ENCODE results near the gene LY6G6C. TPM values are rescaled to one million over a fixed set of nuclear protein-coding genes. Genes with fewer than 3 reads are reported as not detected.

Gene LY6G6C
- total RNA-seq, 1 experiment from 2014 or later: not detected

- no peak for DNase-seq
- Histone ChIP-seq H3K36me3 (no peaks in the 10 kb centered on the region), H3K4me3 (peak overlapping the region; percentile 91), H3K9me3 (no peaks in the 10 kb centered on the region), H3K27me3 (no peaks in the 10 kb centered on the region)
Observed at GRCh38 chr6:31701666-31702404, 19.7 kb downstream of the LY6G6C start.

- Histone ChIP-seq H3K27me3 (no peaks in the 10 kb centered on the region), H3K36me3 (no peaks in the 10 kb centered on the region), H3K4me3 (no peak overlapping the region), H3K9me3 (no peaks in the 10 kb centered on the region)
- DNase-seq: no peak
Observed at GRCh38 chr6:31700740-31701401, 20.7 kb downstream of the LY6G6C start.

- H3K27me3 ChIP-seq: no peaks in the 10 kb centered on the region
- peak; percentile 9 for DNase-seq
- no peaks in the 10 kb centered on the region for H3K36me3 ChIP-seq
- no peak overlapping the region for H3K4me3 ChIP-seq
- H3K9me3 ChIP-seq: no peaks in the 10 kb centered on the region
Observed at GRCh38 chr6:31697555-31697954, 24.0 kb downstream of the LY6G6C start.

- H3K27me3 ChIP-seq: no peaks in the 10 kb centered on the region
- no peaks in the 10 kb centered on the region for H3K36me3 ChIP-seq
- H3K9me3 ChIP-seq: no peaks in the 10 kb centered on the region
- no peak overlapping the region for H3K4me3 ChIP-seq
- DNase-seq: no peak
Observed at GRCh38 chr6:31693535-31693934, 28.0 kb downstream of the LY6G6C start.

- H3K4me3 ChIP-seq: no peak overlapping the region
- DNase-seq: no peak
- H3K9me3 ChIP-seq: no peaks in the 10 kb centered on the region
- H3K36me3 ChIP-seq: no peaks in the 10 kb centered on the region
- H3K27me3 ChIP-seq: no peaks in the 10 kb centered on the region
Observed at GRCh38 chr6:31692886-31693285, 28.7 kb downstream of the LY6G6C start.

- H3K36me3 ChIP-seq: no peaks in the 10 kb centered on the region
- no peak for DNase-seq
- H3K4me3 ChIP-seq: no peak overlapping the region
- H3K9me3 ChIP-seq: no peaks in the 10 kb centered on the region
- H3K27me3 ChIP-seq: no peaks in the 10 kb centered on the region
Observed at GRCh38 chr6:31692353-31692752, 29.2 kb downstream of the LY6G6C start.

GRCh38 chr6:31691564-31692108 is 29.9 kb downstream of the LY6G6C start:
- no peak overlapping the region for H3K4me3 ChIP-seq
- H3K27me3 ChIP-seq: no peaks in the 10 kb centered on the region
- no peaks in the 10 kb centered on the region for H3K9me3 ChIP-seq
- no peak for DNase-seq
- H3K36me3 ChIP-seq: no peaks in the 10 kb centered on the region

- no peaks in the 10 kb centered on the region for H3K9me3 ChIP-seq
Observed at GRCh38 chr6:31691078-31691463, 30.5 kb downstream of the LY6G6C start.

GRCh38 chr6:31690231-31691077 is 31.1 kb downstream of the LY6G6C start:
- DNase-seq: no peak
- Histone ChIP-seq H3K9me3 (no peaks in the 10 kb centered on the region), H3K4me3 (no peak overlapping the region), H3K27me3 (no peaks in the 10 kb centered on the region), H3K36me3 (no peaks in the 10 kb centered on the region)

More at GRCh38 chr6:31691078-31691463, 30.5 kb downstream of the LY6G6C start:
- Histone ChIP-seq H3K4me3 (no peak overlapping the region), H3K36me3 (no peaks in the 10 kb centered on the region), H3K27me3 (no peaks in the 10 kb centered on the region)
- DNase-seq: no peak

GRCh38 chr6:31689249-31690110 is 32.1 kb downstream of the LY6G6C start:
- Histone ChIP-seq H3K36me3 (no peaks in the 10 kb centered on the region), H3K9me3 (no peaks in the 10 kb centered on the region), H3K4me3 (no peak overlapping the region), H3K27me3 (no peaks in the 10 kb centered on the region)
- no peak for DNase-seq

GRCh38 chr6:31687860-31688693 is 33.5 kb downstream of the LY6G6C start:
- H3K27me3 ChIP-seq: no peaks in the 10 kb centered on the region
- H3K36me3 ChIP-seq: no peaks in the 10 kb centered on the region
- DNase-seq: no peak
- H3K4me3 ChIP-seq: no peak overlapping the region
- H3K9me3 ChIP-seq: no peaks in the 10 kb centered on the region

GRCh38 chr6:31687321-31687720 is 34.2 kb downstream of the LY6G6C start:
- Histone ChIP-seq H3K9me3 (no peaks in the 10 kb centered on the region), H3K4me3 (no peak overlapping the region), H3K27me3 (no peaks in the 10 kb centered on the region), H3K36me3 (no peaks in the 10 kb centered on the region)
- DNase-seq: no peak

- Histone ChIP-seq H3K9me3 (no peaks in the 10 kb centered on the region), H3K27me3 (no peaks in the 10 kb centered on the region), H3K36me3 (no peaks in the 10 kb centered on the region), H3K4me3 (no peak overlapping the region)
- DNase-seq: no peak
Observed at GRCh38 chr6:31686483-31686882, 35.1 kb downstream of the LY6G6C start.

GRCh38 chr6:31683591-31683990 is 38.0 kb downstream of the LY6G6C start:
- no peak for DNase-seq
- H3K9me3 ChIP-seq: no peaks in the 10 kb centered on the region
- no peaks in the 10 kb centered on the region for H3K27me3 ChIP-seq
- H3K36me3 ChIP-seq: no peaks in the 10 kb centered on the region
- no peak overlapping the region for H3K4me3 ChIP-seq

- Histone ChIP-seq H3K36me3 (no peaks in the 10 kb centered on the region), H3K4me3 (peak overlapping the region; percentile 27), H3K9me3 (no peaks in the 10 kb centered on the region), H3K27me3 (no peaks in the 10 kb centered on the region)
- DNase-seq: peak; percentile 20
Observed at GRCh38 chr6:31681135-31681671, 40.3 kb downstream of the LY6G6C start.
